Dendritic cell treated with granulocyte-macrophage colony-stimulating factor and Interleukin-4, amounts not matched to agents 40 ng/mL and 50 ng/mL, for 4 days (primary cell): Measurements from ENCODE around the gene IGF2BP1.

Experiments
- H3K27ac Mint-ChIP-seq: one replicate; pipeline ENCODE4 v1.8.0; 2022; ENCODE audit warnings: mild to moderate bottlenecking, mixed read lengths
- H3K27me3 Mint-ChIP-seq: one replicate; pipeline ENCODE4 v1.8.0; 2022; ENCODE audit warnings: mild to moderate bottlenecking, mixed read lengths
- H3K36me3 Mint-ChIP-seq: one replicate; pipeline ENCODE4 v1.8.0; 2022; ENCODE audit warnings: low read depth, mixed read lengths
- H3K4me1 Mint-ChIP-seq: one replicate; pipeline ENCODE4 v1.8.0; 2022; ENCODE audit warnings: low read depth, mixed read lengths
- H3K4me3 Mint-ChIP-seq: one replicate; pipeline ENCODE4 v1.8.0; 2022; ENCODE audit warnings: mild to moderate bottlenecking, moderate library complexity, mixed read lengths
- H3K9me3 Mint-ChIP-seq: one replicate; pipeline ENCODE4 v1.8.0; 2022; ENCODE audit warnings: mixed read lengths
- intact Hi-C: fragments of 100-400 bp; cut with micrococcal nuclease; formaldehyde crosslinking; loops from one replicate; pipeline ENCODE4 v1.15.0; 2022

IGF2BP1 gene

GRCh38 chr17:48997103-48997826, at the start of gene IGF2BP1:
Gene IGF2BP1, plus strand, starts transcription at chr17:48997385. Its CDS starts 361 bp downstream, at chr17:48997746.
- H3K36me3 Mint-ChIP-seq = no peaks in the 10 kb centered on the region
- intact Hi-C loops = no loop called here
- H3K27ac Mint-ChIP-seq = no peak within 1 kb of the TSS

GRCh38 chr17:48951572-48951971, 45.6 kb upstream of the IGF2BP1 start:
- H3K4me1 Mint-ChIP-seq = peaks cover 5% of the 10 kb centered on the region
- no peaks in the 10 kb centered on the region for H3K36me3 Mint-ChIP-seq
- H3K9me3 Mint-ChIP-seq = no peaks in the 10 kb centered on the region
- H3K4me3 Mint-ChIP-seq = no peak overlapping the region
- H3K27me3 Mint-ChIP-seq = peaks cover 33% of the 10 kb centered on the region
- H3K27ac Mint-ChIP-seq = no peak overlapping the region
- intact Hi-C loops = no loop called here

More at GRCh38 chr17:48997103-48997826, at the start of gene IGF2BP1:
- peaks cover 28% of the 10 kb centered on the region for H3K4me1 Mint-ChIP-seq
- no peaks in the 10 kb centered on the region for H3K9me3 Mint-ChIP-seq
- H3K27me3 Mint-ChIP-seq = peaks cover 86% of the 10 kb centered on the region
- H3K4me3 Mint-ChIP-seq = peak within 1 kb of the TSS; percentile 63

GRCh38 chr17:48952904-48953303, 44.3 kb upstream of the IGF2BP1 start:
- H3K9me3 Mint-ChIP-seq = no peaks in the 10 kb centered on the region
- H3K27ac Mint-ChIP-seq = no peak overlapping the region
- H3K36me3 Mint-ChIP-seq = no peaks in the 10 kb centered on the region
- intact Hi-C loops = no loop called here
- H3K27me3 Mint-ChIP-seq = peaks cover 29% of the 10 kb centered on the region
- H3K4me3 Mint-ChIP-seq = no peak overlapping the region
- peaks cover 5% of the 10 kb centered on the region for H3K4me1 Mint-ChIP-seq

- Mint-ChIP-seq H3K36me3 (no peaks in the 10 kb centered on the region), H3K9me3 (no peaks in the 10 kb centered on the region), H3K4me3 (no peak overlapping the region), H3K27me3 (peaks cover 36% of the 10 kb centered on the region), H3K4me1 (peaks cover 5% of the 10 kb centered on the region), H3K27ac (no peak overlapping the region)
- intact Hi-C loops = no loop called here
Measured at GRCh38 chr17:48954300-48954755, 42.9 kb upstream of the IGF2BP1 start.

- H3K27ac Mint-ChIP-seq = no peak overlapping the region
- no peaks in the 10 kb centered on the region for H3K36me3 Mint-ChIP-seq
- no peak overlapping the region for H3K4me3 Mint-ChIP-seq
- H3K27me3 Mint-ChIP-seq = peaks cover 52% of the 10 kb centered on the region
- no peaks in the 10 kb centered on the region for H3K4me1 Mint-ChIP-seq
- intact Hi-C loops = no loop called here
- H3K9me3 Mint-ChIP-seq = no peaks in the 10 kb centered on the region
Measured at GRCh38 chr17:48960834-48961515, 36.2 kb upstream of the IGF2BP1 start.

- H3K4me1 Mint-ChIP-seq = no peaks in the 10 kb centered on the region
- no peak overlapping the region for H3K4me3 Mint-ChIP-seq
- intact Hi-C loops = no loop called here
- H3K27ac Mint-ChIP-seq = no peak overlapping the region
- H3K9me3 Mint-ChIP-seq = no peaks in the 10 kb centered on the region
- peaks cover 51% of the 10 kb centered on the region for H3K27me3 Mint-ChIP-seq
- no peaks in the 10 kb centered on the region for H3K36me3 Mint-ChIP-seq
Measured at GRCh38 chr17:48961516-48962233, 35.5 kb upstream of the IGF2BP1 start.

- H3K27ac Mint-ChIP-seq = no peak overlapping the region
- H3K9me3 Mint-ChIP-seq = no peaks in the 10 kb centered on the region
- peaks cover 5% of the 10 kb centered on the region for H3K4me1 Mint-ChIP-seq
- intact Hi-C loops = no loop called here
- H3K4me3 Mint-ChIP-seq = no peak overlapping the region
- peaks cover 67% of the 10 kb centered on the region for H3K27me3 Mint-ChIP-seq
- no peaks in the 10 kb centered on the region for H3K36me3 Mint-ChIP-seq
Measured at GRCh38 chr17:48970224-48970623, 27.0 kb upstream of the IGF2BP1 start.

- Mint-ChIP-seq H3K27ac (no peak overlapping the region), H3K36me3 (no peaks in the 10 kb centered on the region)
- intact Hi-C loops = no loop called here
Measured at GRCh38 chr17:48970865-48971687, 26.1 kb upstream of the IGF2BP1 start.

GRCh38 chr17:48972749-48973097, 24.5 kb upstream of the IGF2BP1 start:
- peaks cover 5% of the 10 kb centered on the region for H3K4me1 Mint-ChIP-seq
- H3K4me3 Mint-ChIP-seq = no peak overlapping the region
- intact Hi-C loops = no loop called here
- H3K27me3 Mint-ChIP-seq = peaks cover 76% of the 10 kb centered on the region
- H3K27ac Mint-ChIP-seq = no peak overlapping the region
- H3K36me3 Mint-ChIP-seq = no peaks in the 10 kb centered on the region
- no peaks in the 10 kb centered on the region for H3K9me3 Mint-ChIP-seq

More at GRCh38 chr17:48970865-48971687, 26.1 kb upstream of the IGF2BP1 start:
- Mint-ChIP-seq H3K27me3 (peaks cover 70% of the 10 kb centered on the region), H3K9me3 (no peaks in the 10 kb centered on the region), H3K4me3 (no peak overlapping the region), H3K4me1 (peaks cover 5% of the 10 kb centered on the region)

- Mint-ChIP-seq H3K36me3 (no peaks in the 10 kb centered on the region), H3K9me3 (no peaks in the 10 kb centered on the region), H3K4me3 (no peak overlapping the region), H3K27me3 (peaks cover 71% of the 10 kb centered on the region), H3K4me1 (peaks cover 5% of the 10 kb centered on the region), H3K27ac (no peak overlapping the region)
- intact Hi-C loops = no loop called here
Measured at GRCh38 chr17:48973806-48974205, 23.4 kb upstream of the IGF2BP1 start.

GRCh38 chr17:48981927-48982539, 15.2 kb upstream of the IGF2BP1 start:
- peaks cover 8% of the 10 kb centered on the region for H3K9me3 Mint-ChIP-seq
- no peaks in the 10 kb centered on the region for H3K4me1 Mint-ChIP-seq
- no peak overlapping the region for H3K27ac Mint-ChIP-seq
- H3K27me3 Mint-ChIP-seq = peaks cover 56% of the 10 kb centered on the region
- intact Hi-C loops = no loop called here
- no peaks in the 10 kb centered on the region for H3K36me3 Mint-ChIP-seq
- no peak overlapping the region for H3K4me3 Mint-ChIP-seq

- intact Hi-C loops = no loop called here
- no peaks in the 10 kb centered on the region for H3K36me3 Mint-ChIP-seq
- no peak overlapping the region for H3K27ac Mint-ChIP-seq
- peaks cover 8% of the 10 kb centered on the region for H3K9me3 Mint-ChIP-seq
- H3K4me1 Mint-ChIP-seq = no peaks in the 10 kb centered on the region
- H3K4me3 Mint-ChIP-seq = no peak overlapping the region
- peaks cover 65% of the 10 kb centered on the region for H3K27me3 Mint-ChIP-seq
Measured at GRCh38 chr17:48985436-48986245, 11.5 kb upstream of the IGF2BP1 start.
